Keratinocyte (primary cell): ENCODE data around the gene ERG.

Source experiments
- EZH2 ChIP-seq: IDR thresholded peaks from one replicate; pipeline ENCODE4 v1.6.1; 2012; ENCODE audit warnings: inconsistent platforms, mild to moderate bottlenecking, low read length, moderate library complexity
- TF ChIP-seq, protein P1 (sequence below), 3 experiments: IDR thresholded peaks in 1 of 3; conservative IDR thresholded peaks in 1 of 3; optimal IDR thresholded peaks in 1 of 3; 2 replicates in 2 of 3; 3 replicates in 1 of 3; pipeline versions ENCODE3 to v1.5.1; 2011; ENCODE audit warnings: low read length in 3 of 3, mild to moderate bottlenecking in 3 of 3, moderate library complexity in 2 of 3, control low read depth in 1 of 3, inconsistent platforms in 1 of 3; ENCODE audit not compliant: insufficient read depth in 2 of 3; ENCODE audit errors: extremely low read depth in 1 of 3

DNA sequence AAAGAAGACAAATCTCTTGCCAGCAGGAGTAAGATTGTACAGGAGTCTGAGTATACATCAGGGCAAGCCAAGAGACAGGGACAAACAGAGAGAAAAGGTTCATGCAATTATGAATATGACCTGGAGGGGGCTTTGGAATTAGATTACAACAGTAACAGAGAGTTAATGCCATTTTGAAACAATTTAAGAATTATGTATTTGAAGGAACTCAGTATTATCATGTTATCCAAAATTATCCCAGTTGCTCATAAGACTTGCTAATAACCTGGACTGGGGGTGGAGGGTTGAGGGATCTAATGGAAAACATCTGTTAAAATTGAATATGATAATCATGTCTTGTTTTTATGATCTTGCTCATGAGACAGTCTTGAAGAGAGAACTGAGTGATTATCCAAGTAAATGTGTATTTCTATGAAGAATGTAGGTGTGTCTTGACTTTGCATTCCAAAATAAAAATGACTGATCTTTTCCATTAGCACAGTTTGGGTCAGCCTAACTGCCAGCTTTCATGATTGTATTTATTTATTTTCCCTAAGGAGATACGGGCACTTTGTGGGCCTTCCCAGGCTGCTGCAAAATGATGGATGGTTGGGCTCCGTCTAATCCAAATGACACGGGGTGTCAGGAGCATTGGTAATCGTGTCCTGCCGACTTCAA, 117.7 kb downstream of the ERG start:
- no peak for TF ChIP-seq EZH2
- TF ChIP-seq, protein P1, sequence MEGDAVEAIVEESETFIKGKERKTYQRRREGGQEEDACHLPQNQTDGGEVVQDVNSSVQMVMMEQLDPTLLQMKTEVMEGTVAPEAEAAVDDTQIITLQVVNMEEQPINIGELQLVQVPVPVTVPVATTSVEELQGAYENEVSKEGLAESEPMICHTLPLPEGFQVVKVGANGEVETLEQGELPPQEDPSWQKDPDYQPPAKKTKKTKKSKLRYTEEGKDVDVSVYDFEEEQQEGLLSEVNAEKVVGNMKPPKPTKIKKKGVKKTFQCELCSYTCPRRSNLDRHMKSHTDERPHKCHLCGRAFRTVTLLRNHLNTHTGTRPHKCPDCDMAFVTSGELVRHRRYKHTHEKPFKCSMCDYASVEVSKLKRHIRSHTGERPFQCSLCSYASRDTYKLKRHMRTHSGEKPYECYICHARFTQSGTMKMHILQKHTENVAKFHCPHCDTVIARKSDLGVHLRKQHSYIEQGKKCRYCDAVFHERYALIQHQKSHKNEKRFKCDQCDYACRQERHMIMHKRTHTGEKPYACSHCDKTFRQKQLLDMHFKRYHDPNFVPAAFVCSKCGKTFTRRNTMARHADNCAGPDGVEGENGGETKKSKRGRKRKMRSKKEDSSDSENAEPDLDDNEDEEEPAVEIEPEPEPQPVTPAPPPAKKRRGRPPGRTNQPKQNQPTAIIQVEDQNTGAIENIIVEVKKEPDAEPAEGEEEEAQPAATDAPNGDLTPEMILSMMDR (optimal IDR thresholded peaks at IDR 0.05 in 1 of 3, IDR thresholded peaks at IDR 0.05 in 1 of 3, conservative IDR thresholded peaks at IDR 0.05 in 1 of 3; ENCODE audit: extremely low read depth in 1 of 3, insufficient read depth in 2 of 3, low read length in 3 of 3) = peak in 2 of 3 experiments; percentile 20 to 26
